ENCODE measurements around the gene TSTD1.
A peak's percentile ranks its signal among the peaks of the same experiment; 100 is the strongest.

The TSTD1 gene
- total RNA-seq = 20.3 reads per million, percentile 47 among the genes with 10 or more reads in this experiment

GRCh38 chr1:161038523-161039153 lies at the start of gene TSTD1:
TSTD1 (minus strand) TSS chr1:161038964; CDS start chr1:161038889, 75 bp downstream.
- peak; percentile 80 for DNase-seq

GRCh38 chr1:161086457-161086856 lies 47.7 kb upstream of the TSTD1 start:
- no peak for DNase-seq

DNA sequence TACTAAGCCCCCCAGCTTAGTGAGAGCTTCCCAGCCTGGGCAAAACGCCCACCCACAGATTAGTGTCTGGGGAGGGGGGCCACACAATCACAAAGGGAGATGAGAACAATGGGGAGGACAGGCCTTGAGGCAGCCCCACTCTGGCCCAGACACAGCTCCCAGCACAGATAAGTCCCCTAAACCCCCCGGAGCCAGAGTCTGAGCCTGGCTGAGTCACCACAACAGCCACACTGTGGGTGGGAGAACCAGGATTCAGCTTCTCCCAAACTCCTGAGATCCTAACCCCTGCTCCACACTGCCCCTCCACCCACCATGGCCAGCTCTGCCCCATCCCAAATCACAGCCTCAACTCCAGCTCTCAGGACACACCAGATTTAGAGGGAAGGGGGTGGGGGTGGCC lies 46.4 kb upstream of the TSTD1 start:
- no peak for DNase-seq

- no peak for DNase-seq
These were observed 45.8 kb upstream of the TSTD1 start for GRCh38 chr1:161084597-161084988.

- no peak for DNase-seq
These were observed 45.2 kb upstream of the TSTD1 start for GRCh38 chr1:161083748-161084596.

DNA sequence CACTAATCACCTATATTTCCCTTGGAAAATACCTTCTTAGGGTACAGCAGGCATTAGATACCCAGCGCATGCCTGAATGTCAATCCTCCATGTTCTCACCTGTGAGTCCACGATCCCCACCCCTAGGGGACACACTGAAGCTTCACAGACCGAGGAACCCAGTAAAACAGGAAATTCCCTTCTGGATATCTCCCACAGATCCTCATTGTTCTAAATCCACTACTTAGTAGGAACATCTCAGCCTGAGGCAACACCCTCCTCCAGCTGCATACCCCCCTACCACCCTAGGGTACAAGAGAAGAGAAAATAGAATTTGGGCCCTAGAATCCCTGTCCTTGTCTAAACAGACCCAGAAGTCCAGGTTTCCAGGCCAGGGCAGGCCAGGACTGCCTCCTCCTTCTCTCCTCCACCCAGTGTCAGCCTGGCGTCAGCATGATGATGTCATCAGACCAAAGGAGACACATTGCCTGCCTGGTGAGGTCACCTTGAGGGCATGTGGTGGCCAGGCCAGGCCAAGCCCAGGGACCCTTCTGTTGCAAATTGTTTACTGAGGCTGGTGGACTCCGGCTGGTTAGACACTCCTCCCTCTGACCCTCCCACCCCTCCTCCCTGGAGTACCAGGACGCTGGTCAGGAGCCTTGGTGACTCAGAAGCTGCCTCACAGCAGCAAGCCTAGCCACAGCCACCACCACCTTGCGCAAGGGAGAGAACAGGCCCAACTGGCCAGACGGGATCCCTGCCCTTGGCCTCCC lies 44.4 kb upstream of the TSTD1 start:
- no peak for DNase-seq

- DNase-seq = no peak
These were observed 43.7 kb upstream of the TSTD1 start for GRCh38 chr1:161082483-161082882.

GRCh38 chr1:161081519-161081918 lies 42.8 kb upstream of the TSTD1 start:
- DNase-seq = no peak

DNA sequence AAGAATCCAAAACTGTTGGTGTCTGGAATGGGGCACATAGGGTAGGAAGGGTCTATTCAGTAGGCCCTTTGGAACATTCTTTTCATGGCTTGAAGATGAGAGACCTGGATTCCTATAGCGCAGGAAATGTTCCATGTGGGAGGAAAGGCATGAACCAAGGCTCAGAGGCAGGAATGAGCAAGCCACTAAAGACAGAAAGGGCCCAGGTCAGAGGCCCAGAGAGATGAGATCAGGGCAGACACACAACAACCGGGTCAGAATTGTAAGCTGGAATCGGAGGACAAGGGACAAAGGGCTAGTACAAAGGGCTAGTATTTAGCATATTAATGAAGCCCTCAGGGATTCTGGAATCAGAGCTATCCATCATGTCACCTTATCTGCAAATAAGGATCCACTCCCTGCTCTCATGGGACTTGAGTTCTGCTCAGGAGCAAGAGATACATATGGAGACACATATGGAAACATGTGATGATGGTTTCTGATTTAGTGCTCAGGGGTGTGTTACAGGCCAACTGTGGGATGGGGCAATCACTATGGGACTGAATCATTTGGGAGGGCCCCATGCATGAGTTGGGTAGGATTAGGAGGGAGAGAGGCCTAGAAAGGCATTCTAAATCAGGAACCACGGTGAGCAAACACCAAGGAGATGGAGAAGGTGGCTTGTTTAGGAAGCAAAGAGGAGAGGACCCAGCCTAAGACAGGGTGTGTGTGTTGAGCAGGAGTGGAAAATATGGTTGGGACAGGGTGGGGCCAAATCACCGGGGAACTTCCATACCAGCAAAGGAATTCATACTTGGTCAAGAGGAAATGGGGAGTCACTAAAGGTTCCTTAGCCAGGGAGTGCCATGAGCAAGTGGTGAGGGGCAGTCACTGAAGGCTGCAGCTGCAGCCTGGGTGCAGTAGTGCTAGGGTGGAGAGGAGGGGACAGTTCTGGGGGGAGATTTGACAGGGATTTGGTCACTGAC lies 42.0 kb upstream of the TSTD1 start:
- no peak for DNase-seq

DNA sequence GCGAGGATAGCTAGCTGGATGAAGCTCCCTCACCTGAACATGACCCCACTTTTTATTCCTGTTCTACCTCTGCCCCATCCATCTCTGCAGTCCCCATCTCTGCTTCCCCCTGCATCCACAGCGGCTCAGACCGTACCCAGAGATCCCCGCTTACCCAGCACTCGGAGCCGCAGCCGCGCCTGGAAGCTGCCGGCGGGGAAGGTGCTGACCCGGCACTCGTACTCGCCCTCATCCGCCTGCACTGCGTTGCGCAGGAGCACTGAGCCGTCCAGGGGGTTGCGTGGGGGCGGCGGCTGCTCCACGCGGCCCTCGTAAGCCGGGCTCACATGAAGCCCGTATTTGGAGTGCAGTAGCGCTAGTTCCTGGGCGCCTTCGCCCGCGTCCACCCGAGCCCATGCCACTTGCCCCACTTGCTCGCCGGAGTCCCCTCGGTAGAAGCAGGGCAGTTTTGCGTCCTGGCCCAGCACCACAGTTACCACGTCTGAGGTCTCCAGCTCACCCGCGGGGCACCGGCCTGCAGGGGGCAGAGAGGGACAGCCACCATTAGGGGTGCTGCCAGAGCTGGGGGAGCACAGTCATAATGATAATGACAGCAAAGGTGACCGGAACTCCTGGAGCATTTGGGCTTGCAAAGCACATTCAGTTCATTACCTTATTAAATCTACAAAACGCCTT lies 40.8 kb upstream of the TSTD1 start:
- no peak for DNase-seq

GRCh38 chr1:161077426-161077825 lies 38.7 kb upstream of the TSTD1 start:
- DNase-seq = no peak

- no peak for DNase-seq
These were observed 37.6 kb upstream of the TSTD1 start for GRCh38 chr1:161076410-161076809.

- DNase-seq = no peak
These were observed 36.1 kb upstream of the TSTD1 start for GRCh38 chr1:161074676-161075368.

- no peak for DNase-seq
These were observed 34.8 kb upstream of the TSTD1 start for GRCh38 chr1:161073474-161074121.

DNA sequence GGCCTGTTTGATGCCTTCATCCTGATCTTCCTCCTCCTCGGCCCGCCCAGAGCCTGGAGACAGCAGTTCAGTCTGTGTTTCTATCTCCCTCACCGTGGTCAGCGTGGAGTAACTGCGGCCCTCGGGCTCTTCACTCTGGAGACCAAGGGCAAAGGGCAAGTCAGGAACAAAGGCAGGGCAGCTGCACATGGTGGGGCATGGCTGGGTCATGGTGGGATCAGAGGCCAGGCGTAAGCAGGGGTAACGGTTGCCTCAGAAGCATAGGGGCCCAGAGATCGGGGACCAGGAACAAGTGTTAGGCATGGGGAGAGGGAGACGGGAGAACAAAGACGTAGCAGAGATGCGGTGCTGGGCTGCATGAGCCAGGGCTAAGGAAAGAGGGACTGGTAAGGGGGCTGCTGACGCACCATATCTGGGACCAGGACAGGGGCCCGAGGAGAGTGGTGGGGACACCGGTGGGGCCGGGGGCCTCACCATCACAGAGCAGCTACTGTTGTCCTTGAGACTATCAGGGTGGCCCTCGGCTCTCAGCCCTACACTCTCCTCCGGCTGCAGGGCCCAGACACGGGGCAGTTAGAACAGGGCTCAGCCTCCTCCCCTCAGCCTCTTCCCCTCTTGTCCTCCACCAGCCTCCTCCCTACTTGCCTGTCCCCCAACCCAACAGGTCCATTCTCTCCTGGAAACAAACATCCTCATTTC lies 34.1 kb upstream of the TSTD1 start:
- DNase-seq = no peak

DNA sequence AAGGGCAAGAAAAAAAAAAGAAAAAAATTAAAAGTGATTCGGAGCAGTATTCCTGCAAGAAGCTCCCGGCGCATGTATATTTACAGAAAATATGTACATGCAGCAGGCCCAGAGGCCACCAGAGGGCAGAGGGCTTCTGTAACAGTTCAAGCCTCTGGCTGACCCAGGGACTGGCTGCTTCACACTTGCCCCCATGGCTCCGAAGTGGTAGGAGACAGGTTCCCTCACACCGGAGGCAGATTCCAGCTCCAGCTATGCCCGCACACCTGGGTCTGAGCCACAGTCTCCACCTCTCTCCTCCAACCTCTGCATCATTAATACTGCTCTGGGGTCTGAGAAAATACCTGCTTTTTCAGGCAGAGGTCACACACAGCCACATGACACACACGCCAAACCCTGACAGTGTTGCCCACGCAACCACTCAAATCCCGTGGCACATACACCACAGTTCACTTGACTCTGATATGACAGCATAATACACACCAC lies 33.2 kb upstream of the TSTD1 start:
- DNase-seq = peak; percentile 28

DNA sequence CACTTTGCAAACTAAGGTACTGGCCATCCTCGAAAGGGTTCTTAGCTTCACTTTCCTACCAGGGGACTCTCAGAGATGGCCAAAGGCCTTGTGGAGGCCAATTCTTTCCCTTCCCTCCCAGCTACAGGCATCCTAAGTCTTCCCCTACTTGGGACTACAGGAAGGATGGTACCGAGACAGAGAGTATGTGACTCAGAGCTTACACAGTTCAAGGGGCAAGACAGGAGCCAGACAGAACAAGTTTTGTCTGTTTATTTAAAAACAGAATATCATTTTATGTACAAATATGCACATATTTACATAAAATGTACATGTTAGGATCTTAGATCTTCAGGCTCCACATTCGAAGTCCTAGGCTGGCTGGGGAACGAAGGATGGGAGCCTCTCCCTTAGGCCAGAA lies 32.0 kb upstream of the TSTD1 start:
- DNase-seq = no peak

DNA sequence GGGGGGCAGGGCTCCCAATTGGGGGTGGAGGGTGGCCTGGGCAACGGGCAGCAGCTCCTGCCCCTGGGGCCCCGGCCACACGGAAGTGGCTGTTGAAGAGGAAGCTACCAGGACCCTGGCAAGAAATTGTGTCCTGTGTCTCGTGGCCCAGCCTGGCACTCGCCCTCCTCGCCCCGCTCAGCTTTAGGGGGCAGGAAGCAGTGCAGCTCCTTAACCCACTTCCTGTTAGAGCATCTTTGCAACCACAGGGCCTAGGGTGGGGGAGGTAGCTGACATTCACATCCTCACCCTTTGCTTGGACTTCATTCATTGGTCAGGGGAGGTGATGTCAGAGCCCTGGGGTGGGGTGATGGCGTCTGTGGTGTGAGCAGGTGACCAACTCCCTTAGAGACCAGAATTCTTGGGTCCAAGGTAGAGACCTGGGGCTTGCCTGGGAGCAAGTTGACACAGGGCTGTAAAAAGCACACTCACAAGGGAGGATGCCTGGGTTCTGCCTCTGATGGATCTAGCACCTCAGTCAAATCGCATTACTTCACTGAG lies 31.0 kb upstream of the TSTD1 start, which contains the start of gene ARHGAP30:
Gene ARHGAP30 (minus strand): TSS at position 161 of the 540 bp plus-strand sequence. CDS start 267 bp downstream, outside the sequence.
- peak; percentile 73 for DNase-seq

- no peak for DNase-seq
These were observed 30.5 kb upstream of the TSTD1 start for GRCh38 chr1:161069241-161069640.
